Mesenchymal stem cell (in vitro differentiated cells and primary cell): ENCODE results near the gene VPS39.
A peak's percentile ranks its signal among the peaks of the same experiment; 100 is the strongest.

Experiments
- DNase-seq: peaks from one replicate; pipeline ENCODE4 v3.0.0-alpha.2; 2013
- H2AFZ ChIP-seq: one replicate; pipeline ENCODE4 v1.6.1; 2013; ENCODE audit warnings: low read depth, mild to moderate bottlenecking, control low read depth, inconsistent platforms, low read length, moderate library complexity
- H2AK5ac ChIP-seq: 2 replicates; pipeline ENCODE4 v1.6.1; 2013; ENCODE audit warnings: low read length, moderate library complexity, mild to moderate bottlenecking, inconsistent platforms; ENCODE audit not compliant: severe bottlenecking
- H2BK120ac ChIP-seq: one replicate; pipeline ENCODE4 v1.6.1; 2013; ENCODE audit warnings: low read depth, mild to moderate bottlenecking, inconsistent platforms, low read length, moderate library complexity
- H2BK12ac ChIP-seq, 2 experiments: one replicate each; pipeline ENCODE4 v1.6.1; 2013; ENCODE audit warnings: inconsistent platforms in 2 of 2, low read length in 2 of 2, mild to moderate bottlenecking in 2 of 2, moderate library complexity in 2 of 2, control low read depth in 1 of 2
- H2BK15ac ChIP-seq: one replicate; pipeline ENCODE4 v1.6.1; 2013; ENCODE audit warnings: mild to moderate bottlenecking, low read depth, inconsistent platforms; ENCODE audit not compliant: poor library complexity, severe bottlenecking
- H2BK5ac ChIP-seq: 2 replicates; pipeline ENCODE4 v1.6.1; 2013; ENCODE audit warnings: low read depth, mild to moderate bottlenecking, low read length, control low read depth, inconsistent platforms; ENCODE audit not compliant: poor library complexity, severe bottlenecking
- H3K14ac ChIP-seq, 2 experiments: one replicate each; pipeline ENCODE4 v1.6.1; 2013; ENCODE audit warnings: inconsistent platforms in 2 of 2, low read length in 2 of 2, control low read depth in 1 of 2, mild to moderate bottlenecking in 1 of 2, moderate library complexity in 1 of 2
- H3K18ac ChIP-seq, 2 experiments: one replicate each; pipeline ENCODE4 v1.6.1; 2013; ENCODE audit warnings: inconsistent platforms in 2 of 2, low read length in 2 of 2, control low read depth in 1 of 2, low read depth in 1 of 2, mild to moderate bottlenecking in 1 of 2
- H3K23ac ChIP-seq, 2 experiments: one replicate each; pipeline ENCODE4 v1.6.1; 2013; ENCODE audit warnings: inconsistent platforms in 2 of 2, low read length in 2 of 2, mild to moderate bottlenecking in 2 of 2, moderate library complexity in 2 of 2, control low read depth in 1 of 2
- H3K27ac ChIP-seq: 2 replicates; pipeline ENCODE4 v1.5.1; 2013; ENCODE audit warnings: mild to moderate bottlenecking, moderate library complexity, low read length, control low read depth, inconsistent platforms; ENCODE audit not compliant: poor library complexity, severe bottlenecking
- H3K27me3 ChIP-seq, 2 experiments: 2 replicates each; pipeline versions ENCODE4 v1.6.1 to v1.7.0; 2013; ENCODE audit warnings: low read length in 2 of 2, mild to moderate bottlenecking in 2 of 2, moderate library complexity in 2 of 2, control low read depth in 1 of 2, inconsistent platforms in 1 of 2; ENCODE audit not compliant: control insufficient read depth in 1 of 2, insufficient read depth in 1 of 2
- H3K36me3 ChIP-seq, 2 experiments: 2 replicates each; pipeline versions ENCODE4 v1.6.1 to v1.7.0; 2013; ENCODE audit warnings: low read length in 2 of 2, control low read depth in 1 of 2, inconsistent platforms in 1 of 2, low read depth in 1 of 2, mild to moderate bottlenecking in 1 of 2; ENCODE audit not compliant: insufficient read depth in 2 of 2, control insufficient read depth in 1 of 2
- H3K4ac ChIP-seq, 2 experiments: one replicate each; pipeline ENCODE4 v1.6.1; 2013; ENCODE audit warnings: inconsistent platforms in 2 of 2, low read length in 2 of 2, mild to moderate bottlenecking in 2 of 2, moderate library complexity in 2 of 2, control low read depth in 1 of 2, low read depth in 1 of 2
- H3K4me1 ChIP-seq: 2 replicates; pipeline ENCODE4 v1.6.1; 2013; ENCODE audit warnings: low read depth, low read length, control low read depth; ENCODE audit not compliant: control insufficient read depth, insufficient read depth
- H3K4me2 ChIP-seq: 2 replicates; pipeline ENCODE4 v1.6.1; 2013; ENCODE audit warnings: low read length, mild to moderate bottlenecking, inconsistent platforms; ENCODE audit not compliant: poor library complexity, severe bottlenecking
- H3K4me3 ChIP-seq, 2 experiments: 2 replicates each; pipeline versions ENCODE4 v1.5.1 to v1.7.0; 2013; ENCODE audit warnings: low read length in 2 of 2, mild to moderate bottlenecking in 2 of 2, control low read depth in 1 of 2, low read depth in 1 of 2; ENCODE audit not compliant: insufficient read depth in 1 of 2
- H3K79me1 ChIP-seq: replicated peaks from 2 replicates; pipeline ENCODE4 v1.6.1; 2013; ENCODE audit warnings: mild to moderate bottlenecking, control low read depth, low read length, inconsistent platforms; ENCODE audit not compliant: poor library complexity, severe bottlenecking
- H3K9ac ChIP-seq: 2 replicates; pipeline ENCODE4 v1.7.0; 2013; ENCODE audit warnings: mild to moderate bottlenecking, low read length, moderate library complexity
- H3K9me3 ChIP-seq: 2 replicates; pipeline ENCODE4 v1.7.0; 2013; ENCODE audit warnings: mild to moderate bottlenecking, low read length; ENCODE audit not compliant: control insufficient read depth
- H4K8ac ChIP-seq: one replicate; pipeline ENCODE4 v1.6.1; 2013; ENCODE audit warnings: inconsistent platforms, mild to moderate bottlenecking, low read length, moderate library complexity
- H4K91ac ChIP-seq: one replicate; pipeline ENCODE4 v1.6.1; 2013; ENCODE audit warnings: mild to moderate bottlenecking, low read length, inconsistent platforms
- WGBS: methylation state at CpG from one replicate; pipeline ENCODE4 v1.1.7; 2013; ENCODE audit warnings: mixed read lengths; 5-methylcytosine and 5-hydroxymethylcytosine counted together

The VPS39 gene

DNA sequence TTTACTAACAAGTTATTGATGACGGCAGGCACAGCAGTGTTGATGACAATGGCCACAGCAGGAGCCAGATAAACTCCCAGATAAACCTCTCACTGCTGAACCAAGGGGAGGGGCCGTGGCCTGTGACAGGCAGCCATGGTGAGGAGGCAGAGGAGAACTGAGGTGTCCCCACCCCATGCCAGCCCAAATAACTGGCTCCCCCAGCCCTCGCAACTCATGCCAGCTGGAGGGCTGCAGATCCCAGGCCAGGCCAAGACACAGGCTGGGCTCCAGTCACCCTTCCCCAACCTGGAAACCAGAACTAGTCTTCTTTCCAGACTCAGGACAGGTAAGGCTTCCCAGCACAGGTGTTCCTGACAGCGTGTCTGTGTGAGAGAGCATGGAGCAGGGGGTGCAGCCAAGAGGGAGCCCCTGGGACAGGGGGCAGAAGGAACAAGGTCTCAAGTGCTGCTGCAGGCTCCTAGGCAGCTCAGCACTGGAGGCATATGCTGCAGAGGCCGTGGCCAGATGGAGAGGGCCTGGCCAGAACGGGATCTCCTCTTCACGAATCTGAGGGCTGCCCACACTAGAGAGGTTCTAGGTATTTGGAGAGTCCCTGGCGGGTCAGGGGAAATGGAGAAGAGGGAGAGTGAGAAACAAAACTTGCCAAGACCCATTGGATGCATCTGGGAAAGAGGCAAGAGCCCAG, 67.6 kb downstream of the VPS39 start:
- Histone ChIP-seq H3K4ac (no peak overlapping the region), H3K4me3 (no peak overlapping the region), H3K4me2 (no peak overlapping the region), H3K27ac (no peak overlapping the region), H3K27me3 (peaks cover 71 to 79% of the 10 kb centered on the region in 2 experiments), H3K4me1 (no peaks in the 10 kb centered on the region), H2BK12ac (no peak overlapping the region), H3K23ac (no peak overlapping the region), H3K36me3 (no peaks in the 10 kb centered on the region), H2BK120ac (no peak overlapping the region), H2AFZ (no peak overlapping the region), H3K18ac (no peak overlapping the region), H4K8ac (no peak overlapping the region), H3K14ac (no peak overlapping the region), H2BK5ac (no peak overlapping the region), H2BK15ac (peak overlapping the region; percentile 26), H2AK5ac (no peak overlapping the region), H3K9ac (no peak overlapping the region), H4K91ac (no peak overlapping the region), H3K79me1 (no peaks in the 10 kb centered on the region), H3K9me3 (no peaks in the 10 kb centered on the region)
- no peak for DNase-seq
- WGBS: 74% methylated on average over 7 of the region's 8 CpGs

DNA sequence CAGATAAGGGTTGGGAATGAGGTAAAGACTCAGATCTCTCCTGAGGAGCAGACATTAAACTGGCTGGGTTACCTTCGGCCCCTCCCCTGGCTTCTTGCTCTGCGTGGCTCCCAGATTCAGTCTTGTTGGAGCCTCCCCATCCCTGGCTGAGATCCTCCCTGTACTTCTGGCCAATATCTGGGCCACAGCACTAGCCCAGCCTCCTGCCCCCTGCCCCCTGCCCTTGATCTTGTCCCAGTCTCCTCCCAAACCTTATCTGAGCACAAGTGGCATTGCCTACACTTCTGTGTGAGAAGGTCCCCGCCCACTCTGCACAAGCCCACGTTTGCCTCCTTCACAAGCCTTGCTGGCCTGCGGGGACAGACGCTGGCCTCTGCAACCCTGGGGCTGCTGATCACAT, 68.5 kb downstream of the VPS39 start:
- no peak overlapping the region for H4K8ac ChIP-seq
- peaks cover 61 to 70% of the 10 kb centered on the region in 2 experiments for H3K27me3 ChIP-seq
- no peak for DNase-seq
- H3K4me2 ChIP-seq: no peak overlapping the region
- no peaks in the 10 kb centered on the region for H3K36me3 ChIP-seq
- H2BK120ac ChIP-seq: no peak overlapping the region
- no peak overlapping the region for H3K4ac ChIP-seq
- H3K27ac ChIP-seq: no peak overlapping the region
- H3K23ac ChIP-seq: no peak overlapping the region
- no peak overlapping the region for H3K4me3 ChIP-seq
- no peaks in the 10 kb centered on the region for H3K4me1 ChIP-seq
- no peak overlapping the region for H2BK5ac ChIP-seq
- H2BK15ac ChIP-seq: no peak overlapping the region
- H3K79me1 ChIP-seq: no peaks in the 10 kb centered on the region
- H3K18ac ChIP-seq: no peak overlapping the region
- H3K9me3 ChIP-seq: no peaks in the 10 kb centered on the region
- WGBS: 76% methylated on average over 6 of the region's 6 CpGs
- no peak overlapping the region for H3K14ac ChIP-seq
- no peak overlapping the region for H4K91ac ChIP-seq
- H2AFZ ChIP-seq: no peak overlapping the region
- H3K9ac ChIP-seq: no peak overlapping the region
- H2AK5ac ChIP-seq: no peak overlapping the region
- H2BK12ac ChIP-seq: no peak overlapping the region

DNA sequence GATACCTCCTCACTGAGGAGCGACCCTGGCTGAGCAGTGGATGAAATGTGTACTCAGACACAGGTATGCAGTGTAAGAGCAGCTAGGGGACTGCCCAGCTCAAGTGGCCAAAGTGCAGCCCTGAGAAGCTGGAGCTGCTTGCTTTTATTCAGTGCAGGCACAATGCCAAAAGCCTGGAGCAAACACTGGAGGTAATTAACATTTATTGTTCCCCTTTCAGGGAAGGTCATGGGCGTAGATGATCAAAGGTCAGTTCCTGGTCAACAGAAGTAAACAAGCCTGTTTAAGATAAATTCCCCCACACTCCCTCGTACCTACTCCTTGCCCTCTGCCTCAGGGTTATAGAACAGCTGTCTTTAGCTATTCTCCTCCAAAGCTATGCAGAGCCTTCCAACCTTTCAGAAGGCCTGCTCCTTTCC, 69.1 kb downstream of the VPS39 start:
- Histone ChIP-seq H4K8ac (no peak overlapping the region), H3K27me3 (peaks cover 55 to 67% of the 10 kb centered on the region in 2 experiments), H3K9me3 (no peaks in the 10 kb centered on the region), H2BK5ac (no peak overlapping the region), H3K79me1 (no peaks in the 10 kb centered on the region), H3K14ac (no peak overlapping the region), H2BK12ac (no peak overlapping the region), H3K36me3 (no peaks in the 10 kb centered on the region), H2AFZ (no peak overlapping the region), H3K23ac (no peak overlapping the region), H3K9ac (no peak overlapping the region), H3K18ac (no peak overlapping the region), H2AK5ac (no peak overlapping the region), H3K27ac (no peak overlapping the region), H3K4me2 (no peak overlapping the region), H3K4me1 (peaks cover under 1% of the 10 kb centered on the region), H4K91ac (no peak overlapping the region), H3K4ac (no peak overlapping the region), H2BK120ac (no peak overlapping the region), H2BK15ac (no peak overlapping the region), H3K4me3 (no peak overlapping the region)
- no peak for DNase-seq
- 46% methylated on average over 3 of the region's 3 CpGs for WGBS

DNA sequence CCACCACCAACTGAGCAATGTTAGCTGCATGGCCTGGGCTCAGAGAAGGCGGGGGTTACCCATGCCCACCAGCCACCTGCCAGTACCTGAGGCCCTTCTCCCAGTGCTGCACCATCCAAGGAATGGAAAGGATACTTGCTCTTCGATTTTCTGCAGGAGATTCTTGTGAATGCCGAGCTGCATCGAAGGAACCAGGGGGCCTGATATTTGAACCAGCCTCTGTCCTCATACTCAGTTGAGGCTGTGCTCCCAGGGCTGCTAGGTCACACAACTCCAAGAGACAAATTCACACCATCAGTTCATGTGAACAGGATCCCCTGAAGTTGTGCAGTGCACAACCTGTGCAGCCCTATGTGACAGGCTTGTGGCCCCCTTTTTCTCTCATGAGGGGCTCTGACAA, 69.7 kb downstream of the VPS39 start:
- no peak overlapping the region for H2AFZ ChIP-seq
- H3K14ac ChIP-seq: no peak overlapping the region
- no peak for DNase-seq
- no peak overlapping the region for H3K4me2 ChIP-seq
- no peak overlapping the region for H3K18ac ChIP-seq
- no peak overlapping the region for H2BK120ac ChIP-seq
- H2BK12ac ChIP-seq: no peak overlapping the region
- no peak overlapping the region for H4K8ac ChIP-seq
- no peak overlapping the region for H2BK5ac ChIP-seq
- no peak overlapping the region for H2BK15ac ChIP-seq
- H3K79me1 ChIP-seq: no peaks in the 10 kb centered on the region
- 74% methylated on average over 4 of the region's 4 CpGs for WGBS
- no peak overlapping the region for H3K9ac ChIP-seq
- H3K23ac ChIP-seq: no peak overlapping the region
- no peak overlapping the region for H3K4ac ChIP-seq
- no peaks in the 10 kb centered on the region for H3K9me3 ChIP-seq
- peaks cover 49 to 62% of the 10 kb centered on the region in 2 experiments for H3K27me3 ChIP-seq
- H3K36me3 ChIP-seq: no peaks in the 10 kb centered on the region
- no peak overlapping the region for H2AK5ac ChIP-seq
- no peak overlapping the region for H4K91ac ChIP-seq
- no peak overlapping the region for H3K4me3 ChIP-seq
- H3K27ac ChIP-seq: no peak overlapping the region
- H3K4me1 ChIP-seq: peaks cover 3% of the 10 kb centered on the region
